ENCODE results near the gene LINC01488.

- no peak for TF ChIP-seq CTCF (IDR thresholded peaks at IDR 0.05)
- TF ChIP-seq POLR2A (IDR thresholded peaks at IDR 0.05), result no peak
These were observed 31.7 kb downstream of the LINC01488 start for GRCh38 chr11:69513196-69513595.

All from Peyer's patch (tissue), 4 donors.